ENCODE data around the gene CEMIP. TPM values are rescaled to one million over a fixed set of nuclear protein-coding genes. Genes with fewer than 3 reads are reported as not detected.

The CEMIP gene
- total and polyA plus RNA-seq, 2 of the 13 experiments (the other 11 are each of a cell fraction or from before 2014, with no cell fraction given) = 4.3 to 28.5 TPM

DNA sequence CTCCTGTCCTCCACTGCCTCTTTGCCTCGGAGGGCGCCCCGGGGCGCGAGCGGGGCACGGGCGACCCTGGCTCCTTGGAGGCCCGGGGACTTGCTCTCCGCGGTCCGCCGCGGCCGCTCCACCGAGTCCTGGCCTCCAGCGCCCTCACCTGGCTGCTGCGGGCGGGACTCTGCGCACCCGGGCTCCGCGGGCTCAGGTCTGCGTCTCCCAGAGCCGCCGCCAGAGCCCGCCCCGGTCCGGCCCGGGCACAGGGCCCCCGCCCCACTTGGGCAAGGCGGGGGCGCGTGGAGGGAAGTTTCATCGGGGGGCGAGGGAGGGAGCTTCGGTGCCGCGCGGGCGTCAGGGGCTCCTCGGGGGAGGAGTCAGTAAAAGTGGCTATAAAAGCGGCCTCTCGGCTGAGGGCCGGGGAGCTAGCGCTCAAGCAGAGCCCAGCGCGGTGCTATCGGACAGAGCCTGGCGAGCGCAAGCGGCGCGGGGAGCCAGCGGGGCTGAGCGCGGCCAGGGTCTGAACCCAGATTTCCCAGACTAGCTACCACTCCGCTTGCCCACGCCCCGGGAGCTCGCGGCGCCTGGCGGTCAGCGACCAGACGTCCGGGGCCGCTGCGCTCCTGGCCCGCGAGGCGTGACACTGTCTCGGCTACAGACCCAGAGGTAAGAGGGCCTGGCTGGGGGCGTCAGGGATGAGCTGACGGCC is at the start of gene CEMIP (continued):
- TF ChIP-seq, protein P1, sequence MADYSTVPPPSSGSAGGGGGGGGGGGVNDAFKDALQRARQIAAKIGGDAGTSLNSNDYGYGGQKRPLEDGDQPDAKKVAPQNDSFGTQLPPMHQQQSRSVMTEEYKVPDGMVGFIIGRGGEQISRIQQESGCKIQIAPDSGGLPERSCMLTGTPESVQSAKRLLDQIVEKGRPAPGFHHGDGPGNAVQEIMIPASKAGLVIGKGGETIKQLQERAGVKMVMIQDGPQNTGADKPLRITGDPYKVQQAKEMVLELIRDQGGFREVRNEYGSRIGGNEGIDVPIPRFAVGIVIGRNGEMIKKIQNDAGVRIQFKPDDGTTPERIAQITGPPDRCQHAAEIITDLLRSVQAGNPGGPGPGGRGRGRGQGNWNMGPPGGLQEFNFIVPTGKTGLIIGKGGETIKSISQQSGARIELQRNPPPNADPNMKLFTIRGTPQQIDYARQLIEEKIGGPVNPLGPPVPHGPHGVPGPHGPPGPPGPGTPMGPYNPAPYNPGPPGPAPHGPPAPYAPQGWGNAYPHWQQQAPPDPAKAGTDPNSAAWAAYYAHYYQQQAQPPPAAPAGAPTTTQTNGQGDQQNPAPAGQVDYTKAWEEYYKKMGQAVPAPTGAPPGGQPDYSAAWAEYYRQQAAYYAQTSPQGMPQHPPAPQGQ (CRISPR knock-in tag; IDR thresholded peaks at IDR 0.05; ENCODE audit: borderline replicate concordance) = no peak
- TF ChIP-seq ZNF567 (CRISPR knock-in tag; IDR thresholded peaks at IDR 0.05; ENCODE audit: borderline replicate concordance) (no peak), TEAD2 (CRISPR knock-in tag; IDR thresholded peaks at IDR 0.05) (no peak), IKZF4 (CRISPR knock-in tag; IDR thresholded peaks at IDR 0.05; ENCODE audit: borderline replicate concordance, low read depth, not compliant biosample characterization) (no peak), ZNF263 (CRISPR knock-in tag; IDR thresholded peaks at IDR 0.05) (no peak), ZNF296 (CRISPR knock-in tag; conservative IDR thresholded peaks at IDR 0.05) (no peak), ZNF431 (CRISPR knock-in tag; IDR thresholded peaks at IDR 0.05; ENCODE audit: borderline replicate concordance, low read depth) (no peak), NCOA1 (CRISPR knock-in tag; IDR thresholded peaks at IDR 0.05) (no peak), KLF11 (CRISPR knock-in tag; IDR thresholded peaks at IDR 0.05) (no peak)
- TF ChIP-seq, protein P2, sequence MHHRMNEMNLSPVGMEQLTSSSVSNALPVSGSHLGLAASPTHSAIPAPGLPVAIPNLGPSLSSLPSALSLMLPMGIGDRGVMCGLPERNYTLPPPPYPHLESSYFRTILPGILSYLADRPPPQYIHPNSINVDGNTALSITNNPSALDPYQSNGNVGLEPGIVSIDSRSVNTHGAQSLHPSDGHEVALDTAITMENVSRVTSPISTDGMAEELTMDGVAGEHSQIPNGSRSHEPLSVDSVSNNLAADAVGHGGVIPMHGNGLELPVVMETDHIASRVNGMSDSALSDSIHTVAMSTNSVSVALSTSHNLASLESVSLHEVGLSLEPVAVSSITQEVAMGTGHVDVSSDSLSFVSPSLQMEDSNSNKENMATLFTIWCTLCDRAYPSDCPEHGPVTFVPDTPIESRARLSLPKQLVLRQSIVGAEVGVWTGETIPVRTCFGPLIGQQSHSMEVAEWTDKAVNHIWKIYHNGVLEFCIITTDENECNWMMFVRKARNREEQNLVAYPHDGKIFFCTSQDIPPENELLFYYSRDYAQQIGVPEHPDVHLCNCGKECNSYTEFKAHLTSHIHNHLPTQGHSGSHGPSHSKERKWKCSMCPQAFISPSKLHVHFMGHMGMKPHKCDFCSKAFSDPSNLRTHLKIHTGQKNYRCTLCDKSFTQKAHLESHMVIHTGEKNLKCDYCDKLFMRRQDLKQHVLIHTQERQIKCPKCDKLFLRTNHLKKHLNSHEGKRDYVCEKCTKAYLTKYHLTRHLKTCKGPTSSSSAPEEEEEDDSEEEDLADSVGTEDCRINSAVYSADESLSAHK (CRISPR knock-in tag; IDR thresholded peaks at IDR 0.05; ENCODE audit: borderline replicate concordance) = no peak
- TF ChIP-seq, protein P3, sequence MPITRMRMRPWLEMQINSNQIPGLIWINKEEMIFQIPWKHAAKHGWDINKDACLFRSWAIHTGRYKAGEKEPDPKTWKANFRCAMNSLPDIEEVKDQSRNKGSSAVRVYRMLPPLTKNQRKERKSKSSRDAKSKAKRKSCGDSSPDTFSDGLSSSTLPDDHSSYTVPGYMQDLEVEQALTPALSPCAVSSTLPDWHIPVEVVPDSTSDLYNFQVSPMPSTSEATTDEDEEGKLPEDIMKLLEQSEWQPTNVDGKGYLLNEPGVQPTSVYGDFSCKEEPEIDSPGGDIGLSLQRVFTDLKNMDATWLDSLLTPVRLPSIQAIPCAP (CRISPR knock-in tag; IDR thresholded peaks at IDR 0.05; ENCODE audit: low read depth) = no peak
- TF ChIP-seq, protein P4, sequence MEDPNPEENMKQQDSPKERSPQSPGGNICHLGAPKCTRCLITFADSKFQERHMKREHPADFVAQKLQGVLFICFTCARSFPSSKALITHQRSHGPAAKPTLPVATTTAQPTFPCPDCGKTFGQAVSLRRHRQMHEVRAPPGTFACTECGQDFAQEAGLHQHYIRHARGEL (CRISPR knock-in tag; IDR thresholded peaks at IDR 0.05) = no peak
- TF ChIP-seq, protein P5, sequence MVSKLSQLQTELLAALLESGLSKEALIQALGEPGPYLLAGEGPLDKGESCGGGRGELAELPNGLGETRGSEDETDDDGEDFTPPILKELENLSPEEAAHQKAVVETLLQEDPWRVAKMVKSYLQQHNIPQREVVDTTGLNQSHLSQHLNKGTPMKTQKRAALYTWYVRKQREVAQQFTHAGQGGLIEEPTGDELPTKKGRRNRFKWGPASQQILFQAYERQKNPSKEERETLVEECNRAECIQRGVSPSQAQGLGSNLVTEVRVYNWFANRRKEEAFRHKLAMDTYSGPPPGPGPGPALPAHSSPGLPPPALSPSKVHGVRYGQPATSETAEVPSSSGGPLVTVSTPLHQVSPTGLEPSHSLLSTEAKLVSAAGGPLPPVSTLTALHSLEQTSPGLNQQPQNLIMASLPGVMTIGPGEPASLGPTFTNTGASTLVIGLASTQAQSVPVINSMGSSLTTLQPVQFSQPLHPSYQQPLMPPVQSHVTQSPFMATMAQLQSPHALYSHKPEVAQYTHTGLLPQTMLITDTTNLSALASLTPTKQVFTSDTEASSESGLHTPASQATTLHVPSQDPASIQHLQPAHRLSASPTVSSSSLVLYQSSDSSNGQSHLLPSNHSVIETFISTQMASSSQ (IDR thresholded peaks at IDR 0.05; ENCODE audit: low read depth) = no peak
- TF ChIP-seq, protein P5 (CRISPR knock-in tag; IDR thresholded peaks at IDR 0.05; ENCODE audit: borderline replicate concordance) = no peak
- TF ChIP-seq, protein P6, sequence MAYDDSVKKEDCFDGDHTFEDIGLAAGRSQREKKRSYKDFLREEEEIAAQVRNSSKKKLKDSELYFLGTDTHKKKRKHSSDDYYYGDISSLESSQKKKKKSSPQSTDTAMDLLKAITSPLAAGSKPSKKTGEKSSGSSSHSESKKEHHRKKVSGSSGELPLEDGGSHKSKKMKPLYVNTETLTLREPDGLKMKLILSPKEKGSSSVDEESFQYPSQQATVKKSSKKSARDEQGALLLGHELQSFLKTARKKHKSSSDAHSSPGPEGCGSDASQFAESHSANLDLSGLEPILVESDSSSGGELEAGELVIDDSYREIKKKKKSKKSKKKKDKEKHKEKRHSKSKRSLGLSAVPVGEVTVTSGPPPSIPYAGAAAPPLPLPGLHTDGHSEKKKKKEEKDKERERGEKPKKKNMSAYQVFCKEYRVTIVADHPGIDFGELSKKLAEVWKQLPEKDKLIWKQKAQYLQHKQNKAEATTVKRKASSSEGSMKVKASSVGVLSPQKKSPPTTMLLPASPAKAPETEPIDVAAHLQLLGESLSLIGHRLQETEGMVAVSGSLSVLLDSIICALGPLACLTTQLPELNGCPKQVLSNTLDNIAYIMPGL (CRISPR knock-in tag; IDR thresholded peaks at IDR 0.05; ENCODE audit: borderline replicate concordance in 1 of 2, low read depth in 1 of 2) = peak; percentile 59 to 83; a peak in 3 of 4 replicates
